NCI-H2107 (cell line): Measurements from ENCODE around the gene DBH.
"Not testable (repeated sequence)": the region's sequence is repeated elsewhere in the genome, so short reads cannot be mapped to it uniquely, and the experiment has no call there.

ENCODE experiments used
- DNase-seq: peaks from one replicate; lab custom pipeline; 2025; lab: John Stamatoyannopoulos, UW

DBH gene

GRCh38 chr9:133666387-133666786, 30.2 kb downstream of the DBH start:
- DNase-seq = no peak

GRCh38 chr9:133666845-133667244, 30.7 kb downstream of the DBH start:
- no peak for DNase-seq

GRCh38 chr9:133667759-133668450, 31.7 kb downstream of the DBH start:
- DNase-seq = no peak

- DNase-seq = no peak
These were observed 33.1 kb downstream of the DBH start for GRCh38 chr9:133669182-133669801.

- no peak for DNase-seq
These were observed 34.3 kb downstream of the DBH start for GRCh38 chr9:133670466-133670865.

- no peak for DNase-seq
These were observed 35.2 kb downstream of the DBH start for GRCh38 chr9:133671371-133671770.

- DNase-seq = no peak
These were observed 36.5 kb downstream of the DBH start for GRCh38 chr9:133672503-133673257.

- DNase-seq = no peak
These were observed 37.1 kb downstream of the DBH start for GRCh38 chr9:133673258-133673655.

- no peak for DNase-seq
These were observed 37.9 kb downstream of the DBH start for GRCh38 chr9:133674091-133674490.

- not testable (repeated sequence) for DNase-seq
These were observed 39.6 kb downstream of the DBH start for GRCh38 chr9:133675796-133676195.

GRCh38 chr9:133676450-133676849, 40.3 kb downstream of the DBH start:
- DNase-seq = no peak

GRCh38 chr9:133677126-133678010, 41.2 kb downstream of the DBH start:
- no peak for DNase-seq

- no peak for DNase-seq
These were observed 42.9 kb downstream of the DBH start for GRCh38 chr9:133679056-133679455.

- no peak for DNase-seq
These were observed 43.4 kb downstream of the DBH start for GRCh38 chr9:133679466-133680061.

- DNase-seq = no peak
These were observed 44.2 kb downstream of the DBH start for GRCh38 chr9:133680250-133680975.

GRCh38 chr9:133680976-133681657, 45.0 kb downstream of the DBH start:
- no peak for DNase-seq

GRCh38 chr9:133681658-133682306, 45.6 kb downstream of the DBH start:
- DNase-seq = no peak

- no peak for DNase-seq
These were observed 46.8 kb downstream of the DBH start for GRCh38 chr9:133682818-133683585.

GRCh38 chr9:133683586-133684120, 47.5 kb downstream of the DBH start:
- no peak for DNase-seq
